GM19324 (cell line): ENCODE data around the gene DEFB113.
"Not testable (repeated sequence)": the region's sequence is repeated elsewhere in the genome, so short reads cannot be mapped to it uniquely, and the experiment has no call there.

Source experiments
- ATAC-seq: cut with Tn5 transposase; IDR thresholded peaks from one replicate; pipeline ENCODE4 v1.9.1; 2021; ENCODE audit warnings: mild to moderate bottlenecking, moderate library complexity; ENCODE audit not compliant: unreplicated experiment, low FRiP score

DEFB113 gene

GRCh38 chr6:49969605-49970004 lies at the start of gene DEFB113:
Gene DEFB113 (minus strand): TSS chr6:49969625. CDS start chr6:49969625, 0 bp downstream.
- no peak for ATAC-seq

GRCh38 chr6:50007819-50008218 lies 38.4 kb upstream of the DEFB113 start:
- ATAC-seq, result no peak

- ATAC-seq, result no peak
These were observed 33.7 kb upstream of the DEFB113 start for GRCh38 chr6:50003139-50003538.

GRCh38 chr6:49995278-49995677 lies 25.9 kb upstream of the DEFB113 start:
- ATAC-seq, result no peak

GRCh38 chr6:49988900-49989299 lies 19.5 kb upstream of the DEFB113 start:
- ATAC-seq, result no peak

GRCh38 chr6:49987749-49988148 lies 18.3 kb upstream of the DEFB113 start:
- ATAC-seq, result no peak

- ATAC-seq, result no peak
These were observed 17.1 kb upstream of the DEFB113 start for GRCh38 chr6:49986551-49986950.

- no peak for ATAC-seq
These were observed 12.6 kb upstream of the DEFB113 start for GRCh38 chr6:49982046-49982445.

- ATAC-seq, result peak; percentile 44
These were observed 11.5 kb upstream of the DEFB113 start for GRCh38 chr6:49980898-49981297.

GRCh38 chr6:49979584-49979983 lies 10.2 kb upstream of the DEFB113 start:
- peak; percentile 53 for ATAC-seq

- peak; percentile 56 for ATAC-seq
These were observed 9.2 kb upstream of the DEFB113 start for GRCh38 chr6:49978332-49979226.

GRCh38 chr6:49966823-49967222 lies 2.6 kb downstream of the DEFB113 start:
- ATAC-seq, result no peak

- no peak for ATAC-seq
These were observed 3.1 kb downstream of the DEFB113 start for GRCh38 chr6:49966334-49966733.

- ATAC-seq, result no peak
These were observed 5.4 kb downstream of the DEFB113 start, which contains the start of gene DEFB114 for GRCh38 chr6:49964064-49964463. Gene DEFB114 (minus strand): TSS chr6:49964164. CDS start chr6:49964105, 59 bp downstream.

- ATAC-seq, result no peak
These were observed 11.2 kb downstream of the DEFB113 start for GRCh38 chr6:49958180-49958579.

GRCh38 chr6:49955847-49956246 lies 13.6 kb downstream of the DEFB113 start:
- ATAC-seq, result no peak

GRCh38 chr6:49951926-49952325 lies 17.5 kb downstream of the DEFB113 start:
- ATAC-seq, result no peak

GRCh38 chr6:49950415-49950751 lies 19.0 kb downstream of the DEFB113 start:
- no peak for ATAC-seq

- no peak for ATAC-seq
These were observed 20.4 kb downstream of the DEFB113 start for GRCh38 chr6:49949062-49949461.

GRCh38 chr6:49946835-49947234 lies 22.6 kb downstream of the DEFB113 start:
- no peak for ATAC-seq

- ATAC-seq, result not testable (repeated sequence)
These were observed 25.4 kb downstream of the DEFB113 start for GRCh38 chr6:49944068-49944467.

- ATAC-seq, result no peak
These were observed 29.4 kb downstream of the DEFB113 start for GRCh38 chr6:49939993-49940498.
